HG02870 (cell line): ENCODE data around the gene MASP1.

ENCODE experiments used
- ATAC-seq: cut with Tn5 transposase; IDR thresholded peaks from one replicate; pipeline ENCODE4 v1.9.1; 2021; ENCODE audit warnings: mild to moderate bottlenecking, moderate library complexity; ENCODE audit not compliant: unreplicated experiment

MASP1 gene

GRCh38 chr3:187295316-187296034 lies 3.9 kb upstream of the MASP1 start:
- ATAC-seq = no peak

- no peak for ATAC-seq
These were observed 2.2 kb upstream of the MASP1 start for GRCh38 chr3:187293516-187294430.

- no peak for ATAC-seq
These were observed 1.3 kb upstream of the MASP1 start for GRCh38 chr3:187292631-187293515.

DNA sequence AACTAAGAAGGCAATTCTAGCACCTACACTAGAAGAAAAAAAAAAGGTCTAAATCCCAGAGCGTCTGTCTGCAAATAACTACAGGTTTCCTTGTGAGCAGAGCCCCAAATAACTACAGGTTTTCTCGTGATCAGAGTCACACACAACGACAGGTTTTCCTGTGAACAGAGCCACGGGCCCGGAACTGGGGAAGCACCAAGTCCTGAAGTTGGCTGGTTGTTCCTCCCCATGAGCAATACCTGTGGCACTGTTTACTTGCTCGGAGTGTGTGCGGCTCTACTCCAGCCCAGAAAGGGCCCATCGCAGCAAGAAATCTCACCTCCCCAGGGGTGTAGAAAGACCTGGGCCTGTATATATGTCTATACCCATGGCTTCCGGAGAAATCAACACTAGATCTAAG lies 644 bp upstream of the MASP1 start:
- ATAC-seq = no peak

DNA sequence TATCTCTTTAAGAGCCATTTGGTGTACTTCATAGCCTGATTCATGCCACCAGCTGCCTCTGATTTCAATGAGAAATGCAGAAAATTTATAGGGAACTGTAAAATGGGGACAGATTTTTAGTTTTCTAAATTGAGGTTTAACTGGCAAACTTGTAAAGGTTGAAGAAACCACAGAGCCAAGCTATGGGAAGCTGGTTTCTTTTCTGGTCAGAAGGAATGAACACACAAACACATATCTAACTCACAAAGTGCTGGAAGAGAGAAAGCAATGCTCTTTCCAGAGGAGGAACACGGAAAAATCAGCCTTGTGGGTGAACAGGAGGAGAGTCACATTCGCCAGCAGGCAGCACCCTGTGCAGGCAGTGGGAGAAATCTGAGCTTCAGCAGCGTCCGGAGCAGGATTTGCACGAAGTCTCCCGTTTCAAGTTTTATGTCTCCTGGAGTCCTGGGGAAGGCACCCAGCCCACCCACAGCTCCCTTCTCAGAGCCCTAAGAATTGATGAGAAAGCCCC lies 481 bp downstream of the MASP1 start:
- no peak for ATAC-seq

GRCh38 chr3:187290503-187290902 lies 1.0 kb downstream of the MASP1 start:
- no peak for ATAC-seq

- no peak for ATAC-seq
These were observed 2.5 kb downstream of the MASP1 start for GRCh38 chr3:187288855-187289605.

DNA sequence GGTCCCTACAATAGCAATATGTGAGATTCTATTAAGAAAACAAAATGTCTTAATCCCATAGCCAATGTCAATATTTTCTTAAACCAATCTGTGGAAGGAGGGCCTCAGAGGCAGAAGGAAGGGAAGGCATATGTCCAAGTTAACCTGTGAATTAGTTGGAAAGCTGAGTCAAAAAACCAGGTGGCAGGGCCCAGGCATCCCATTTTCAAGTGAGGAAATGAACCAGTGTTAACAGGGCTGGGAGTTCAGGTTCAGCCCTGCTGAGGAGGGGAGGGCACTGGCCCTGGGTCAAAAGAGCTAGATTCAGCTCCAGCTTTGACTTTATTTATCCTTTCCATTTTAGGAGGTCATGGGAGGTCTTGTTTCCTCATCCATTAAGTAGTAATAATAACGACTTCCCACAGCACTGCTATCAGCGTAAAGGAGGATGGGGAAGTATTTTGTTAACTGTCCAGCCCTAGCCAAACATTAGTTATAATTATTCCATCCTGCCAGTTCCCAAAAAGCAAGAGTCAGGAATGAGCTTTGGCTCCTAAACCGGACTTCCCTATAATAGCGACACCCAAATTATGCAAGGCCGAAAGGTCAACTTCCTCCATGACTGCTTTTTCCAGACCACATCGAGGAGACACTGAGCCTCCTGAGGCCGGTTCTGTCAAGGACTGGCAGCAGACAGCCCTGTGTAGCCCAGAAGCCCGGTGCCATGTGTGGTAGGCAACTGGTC lies 3.2 kb downstream of the MASP1 start:
- no peak for ATAC-seq

GRCh38 chr3:187287256-187287655 lies 4.3 kb downstream of the MASP1 start:
- ATAC-seq = no peak

DNA sequence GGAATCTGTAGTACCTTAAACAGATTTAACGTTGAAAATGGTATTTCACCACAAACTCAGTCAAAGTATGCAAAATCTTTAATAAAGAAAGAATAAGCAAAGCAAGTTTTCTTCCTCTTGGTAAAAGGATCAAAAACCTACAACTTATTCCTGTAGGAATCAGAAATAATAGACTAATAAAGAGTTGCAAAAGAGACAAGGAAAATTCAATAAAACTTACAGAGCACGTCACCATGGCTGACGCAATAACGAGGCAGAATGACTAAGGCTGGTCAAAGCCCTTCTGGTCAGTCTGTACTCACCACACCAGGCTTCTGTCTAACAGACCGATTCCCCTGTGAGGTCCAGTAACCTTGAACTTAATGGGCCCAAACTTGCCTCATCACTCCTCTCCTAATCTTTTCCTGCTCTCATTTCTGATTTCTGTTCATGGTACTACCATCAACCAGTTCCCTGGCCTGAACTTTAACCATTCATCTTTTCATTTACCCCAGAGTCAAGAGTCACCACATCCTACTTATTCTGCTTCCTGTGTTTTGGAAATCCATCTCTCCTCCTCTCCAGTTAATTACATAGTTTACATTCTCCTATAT lies 5.0 kb downstream of the MASP1 start:
- no peak for ATAC-seq

- no peak for ATAC-seq
These were observed 10.3 kb downstream of the MASP1 start for GRCh38 chr3:187281191-187281714.

DNA sequence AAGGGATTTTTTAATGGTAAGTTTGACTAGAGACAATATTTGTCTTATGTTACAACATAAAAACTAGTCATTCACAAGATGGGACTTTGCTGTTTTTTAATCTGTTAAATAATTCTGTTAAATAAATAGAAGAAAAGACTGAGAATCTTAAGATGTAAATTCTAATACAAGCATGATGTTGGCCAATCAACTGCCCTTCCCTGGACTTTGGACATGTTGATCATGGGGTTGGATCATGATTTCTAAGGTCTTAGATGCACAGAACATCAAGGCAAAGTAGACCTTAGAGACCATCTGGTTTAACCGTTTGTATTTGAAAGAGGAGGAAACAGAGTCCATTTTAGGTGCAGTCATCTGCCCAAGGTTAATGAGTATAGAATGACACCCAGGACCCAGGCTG lies 10.9 kb downstream of the MASP1 start:
- no peak for ATAC-seq

GRCh38 chr3:187277129-187277462 lies 14.4 kb downstream of the MASP1 start:
- ATAC-seq = no peak

DNA sequence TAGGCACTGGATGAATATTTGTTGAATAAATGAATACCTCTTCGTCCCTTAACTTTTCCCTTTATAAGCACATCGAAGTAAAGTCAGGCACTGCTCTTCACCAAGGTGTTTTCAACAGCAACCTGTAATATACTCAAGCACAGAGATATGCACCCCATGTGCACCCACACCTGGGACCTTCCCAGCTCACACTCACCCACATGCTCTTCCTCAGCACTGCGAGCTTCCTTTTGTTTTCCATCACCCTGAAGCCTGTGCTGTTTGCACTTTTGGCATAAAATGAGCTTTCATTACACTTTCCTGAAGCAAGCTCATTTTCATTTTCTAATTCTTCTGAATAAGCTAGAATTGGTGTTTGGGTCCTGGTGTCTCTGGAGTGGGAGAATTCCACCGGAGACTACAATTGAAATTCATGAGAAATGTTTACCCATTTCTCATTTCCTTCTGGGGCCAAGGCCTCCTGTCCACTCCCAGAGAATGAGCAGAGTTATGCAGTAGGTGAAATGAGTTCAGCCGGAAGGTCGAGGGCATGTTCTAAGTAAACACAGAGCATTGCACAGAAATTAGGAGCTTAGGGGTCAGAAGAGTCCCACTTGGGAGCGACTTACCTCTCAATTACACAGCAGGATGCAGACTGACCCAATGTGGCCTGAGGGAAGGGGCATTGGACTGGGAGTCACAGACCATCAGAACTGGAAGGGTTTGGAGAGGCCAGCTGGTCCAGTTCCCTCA lies 15.0 kb downstream of the MASP1 start:
- no peak for ATAC-seq

- no peak for ATAC-seq
These were observed 16.6 kb downstream of the MASP1 start for GRCh38 chr3:187274977-187275338.

DNA sequence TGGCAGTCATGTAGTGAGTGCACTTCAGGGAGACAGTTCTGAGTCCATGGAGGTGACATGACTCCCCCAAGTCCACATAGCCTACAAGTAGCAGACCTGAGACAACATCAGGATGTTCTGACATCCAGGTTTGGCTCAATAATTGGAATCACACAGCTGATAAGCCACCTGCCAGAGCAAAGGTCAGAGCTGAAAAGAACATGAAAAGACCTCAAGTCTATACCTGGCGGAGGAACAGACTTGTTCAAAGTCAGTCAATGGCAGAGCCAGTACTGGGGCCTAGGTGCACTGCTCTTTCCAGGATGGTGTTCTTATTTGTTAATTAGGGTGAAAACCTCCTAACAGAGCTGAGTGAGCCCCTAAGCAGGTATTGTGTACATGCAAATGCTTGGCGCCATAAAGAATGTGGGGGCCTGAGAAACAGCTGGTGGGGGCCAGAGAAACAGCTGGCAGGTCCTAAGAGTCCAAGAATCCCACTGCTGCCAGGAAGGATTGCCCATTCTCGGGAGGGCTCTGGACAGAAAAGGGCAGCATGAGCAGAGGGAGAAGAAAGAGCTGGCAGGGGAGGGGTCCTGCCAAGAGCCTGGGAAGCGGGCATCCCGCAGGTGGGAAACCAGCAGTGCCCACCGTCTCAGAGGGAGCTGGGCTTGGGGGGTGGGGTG lies 17.1 kb downstream of the MASP1 start:
- no peak for ATAC-seq

DNA sequence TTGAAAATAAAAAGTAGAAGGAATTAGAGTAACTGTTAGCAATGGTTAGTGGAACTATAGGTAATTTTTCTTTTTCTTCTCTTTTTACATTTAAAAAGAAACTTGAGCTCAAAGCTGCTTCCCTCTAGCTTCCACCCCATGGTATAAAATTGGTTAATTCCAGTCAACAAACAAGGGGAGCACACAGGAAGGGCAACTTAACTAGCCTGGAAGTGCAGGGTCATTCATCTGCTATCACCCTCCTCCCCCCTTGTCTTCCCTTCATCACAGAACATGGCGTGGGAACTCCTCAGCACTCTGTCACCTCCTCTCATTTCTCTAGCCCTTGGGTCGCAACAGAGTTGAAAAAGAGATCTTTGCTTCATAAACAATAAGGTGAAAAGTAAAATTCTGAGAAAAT lies 20.0 kb downstream of the MASP1 start:
- no peak for ATAC-seq

DNA sequence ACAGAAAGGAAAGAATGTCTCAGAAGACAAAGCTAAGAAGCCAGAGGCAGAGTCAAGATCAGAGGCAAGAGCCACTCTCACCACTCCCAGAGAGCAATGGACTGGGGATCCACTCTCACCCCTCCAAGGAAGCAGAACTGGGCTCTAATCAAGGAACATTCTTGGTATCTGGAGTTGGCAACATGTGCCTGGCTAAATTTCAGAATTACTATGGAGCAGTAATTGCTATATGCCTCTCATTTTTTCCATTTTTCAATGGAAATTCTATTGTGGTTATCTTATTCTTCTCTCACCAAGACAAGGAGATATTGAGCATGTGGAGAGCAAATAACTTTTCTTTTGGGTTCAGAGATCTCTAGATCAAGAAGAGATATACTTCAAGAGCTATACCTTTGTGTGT lies 22.1 kb downstream of the MASP1 start:
- ATAC-seq = no peak
